Colonic mucosa (tissue), 4 donors: ENCODE results near the gene SEC24C. TPM values are rescaled to one million over a fixed set of nuclear protein-coding genes. Genes with fewer than 3 reads are reported as not detected.
"Not testable (repeated sequence)": the region's sequence is repeated elsewhere in the genome, so short reads cannot be mapped to it uniquely, and the experiment has no call there.

Experiments
- DNase-seq: peaks from one replicate; pipeline ENCODE4 v3.0.0-alpha.2; 2020
- H3K27ac ChIP-seq: fragments of 200-600 bp; one replicate; pipeline ENCODE4 v1.8.0; 2021
- H3K27me3 ChIP-seq: fragments of 200-600 bp; one replicate; pipeline ENCODE4 v1.8.0; 2021
- H3K36me3 ChIP-seq: fragments of 200-600 bp; one replicate; pipeline ENCODE4 v1.8.0; 2021
- H3K4me1 ChIP-seq: fragments of 200-600 bp; one replicate; pipeline ENCODE4 v1.8.0; 2021; ENCODE audit warnings: mild to moderate bottlenecking
- H3K4me3 ChIP-seq: fragments of 200-600 bp; one replicate; pipeline ENCODE4 v1.8.0; 2021
- H3K9ac ChIP-seq, 2 donors: one replicate each; pipeline ENCODE4 v1.7.0; 2013; ENCODE audit warnings: control low read depth in 2 of 2, low read depth in 2 of 2, low read length in 2 of 2
- H3K9me3 ChIP-seq: fragments of 200-600 bp; one replicate; pipeline ENCODE4 v1.8.0; 2021
- CTCF ChIP-seq: fragments of 200-600 bp; IDR thresholded peaks from one replicate; pipeline ENCODE4 v1.8.0; 2022; ENCODE audit warnings: antibody characterized with exemption, mild to moderate bottlenecking
- intact Hi-C: fragments of 100-400 bp; cut with DNase I; formaldehyde crosslinking; loops from one replicate; pipeline ENCODE4 v1.14.1; 2022
- total RNA-seq, 2 donors: library from RNA; stranded (reverse); fragmentation: NEBNext Ultra II Directional in 1 of 2; extraction: Animal tissue kit (Norgen Biotek cat#: 25700) in 1 of 2; gene quantifications; one replicate each; pipeline ENCODE4 v1.2.1, GENCODE V29; 2021
- donor health status: healthy.
- donor health status: DM: no; HTN: no; CAD: no.
- donor health status: DM: no; HTN: no; CAD: no.

Gene SEC24C
- total RNA-seq: 10 to 100 TPM; 66.0 to 94.8 TPM

- Histone ChIP-seq H3K36me3 (peaks cover 10% of the 10 kb centered on the region), H3K4me3 (peak within 1 kb of the TSS; percentile 97), H3K27ac (peak within 1 kb of the TSS; percentile 94), H3K27me3 (no peaks in the 10 kb centered on the region), H3K9ac (peak within 1 kb of the TSS; percentile 94 to 97), H3K4me1 (peaks cover 5% of the 10 kb centered on the region), H3K9me3 (no peaks in the 10 kb centered on the region)
- no peak for TF ChIP-seq CTCF
- DNase-seq: peak; percentile 98
- intact Hi-C loops: no loop called here
Measured at GRCh38 chr10:73743905-73744663, at the start of gene SEC24C. Gene SEC24C (plus strand): TSS chr10:73744372. CDS start chr10:73746833, 2,461 bp downstream.

- H3K9ac ChIP-seq, H3K36me3 ChIP-seq, H3K27ac ChIP-seq, H3K9me3 ChIP-seq, H3K4me3 ChIP-seq, DNase-seq, H3K27me3 ChIP-seq, H3K4me1 ChIP-seq, intact Hi-C loops: not testable (repeated sequence)
Measured at GRCh38 chr10:73695302-73695701, 48.9 kb upstream of the SEC24C start.

GRCh38 chr10:73697675-73698159, 46.5 kb upstream of the SEC24C start, which contains the start of gene AGAP5:
Gene AGAP5 (minus strand): TSS chr10:73698109. CDS start chr10:73697755, 354 bp downstream.
- H3K36me3 ChIP-seq, H3K27me3 ChIP-seq, intact Hi-C loops, H3K4me3 ChIP-seq, H3K4me1 ChIP-seq, H3K27ac ChIP-seq, H3K9ac ChIP-seq, DNase-seq, H3K9me3 ChIP-seq: not testable (repeated sequence)

- H3K27me3 ChIP-seq, DNase-seq, H3K9me3 ChIP-seq, H3K36me3 ChIP-seq, H3K4me3 ChIP-seq, H3K27ac ChIP-seq, intact Hi-C loops, H3K4me1 ChIP-seq, H3K9ac ChIP-seq: not testable (repeated sequence)
Measured at GRCh38 chr10:73698819-73699218, 45.4 kb upstream of the SEC24C start.

GRCh38 chr10:73703924-73704323, 40.2 kb upstream of the SEC24C start:
- H3K4me1 ChIP-seq, H3K27ac ChIP-seq, H3K27me3 ChIP-seq, DNase-seq, intact Hi-C loops, H3K4me3 ChIP-seq, H3K36me3 ChIP-seq, H3K9ac ChIP-seq, H3K9me3 ChIP-seq: not testable (repeated sequence)

- intact Hi-C loops, DNase-seq, H3K27me3 ChIP-seq: not testable (repeated sequence)
Measured at GRCh38 chr10:73705506-73706072, 38.6 kb upstream of the SEC24C start.

GRCh38 chr10:73706488-73706887, 37.7 kb upstream of the SEC24C start:
- H3K27ac ChIP-seq, DNase-seq, H3K4me1 ChIP-seq, H3K4me3 ChIP-seq, H3K9ac ChIP-seq, intact Hi-C loops, H3K36me3 ChIP-seq, H3K27me3 ChIP-seq, H3K9me3 ChIP-seq: not testable (repeated sequence)

More at GRCh38 chr10:73705506-73706072, 38.6 kb upstream of the SEC24C start:
- H3K4me1 ChIP-seq, H3K4me3 ChIP-seq, H3K36me3 ChIP-seq, H3K27ac ChIP-seq, H3K9ac ChIP-seq, H3K9me3 ChIP-seq: not testable (repeated sequence)

- H3K27me3 ChIP-seq, H3K27ac ChIP-seq, intact Hi-C loops, H3K4me1 ChIP-seq, H3K36me3 ChIP-seq, H3K9ac ChIP-seq, DNase-seq, H3K9me3 ChIP-seq, H3K4me3 ChIP-seq: not testable (repeated sequence)
Measured at GRCh38 chr10:73707628-73708027, 36.5 kb upstream of the SEC24C start.

- H3K9ac ChIP-seq, DNase-seq, H3K36me3 ChIP-seq, intact Hi-C loops, H3K27me3 ChIP-seq, H3K4me3 ChIP-seq, H3K9me3 ChIP-seq, H3K4me1 ChIP-seq, H3K27ac ChIP-seq: not testable (repeated sequence)
Measured at GRCh38 chr10:73708122-73708521, 36.0 kb upstream of the SEC24C start.

GRCh38 chr10:73711683-73712082, 32.5 kb upstream of the SEC24C start:
- DNase-seq, H3K27me3 ChIP-seq, H3K9ac ChIP-seq, H3K4me3 ChIP-seq, H3K27ac ChIP-seq, H3K9me3 ChIP-seq, H3K4me1 ChIP-seq, H3K36me3 ChIP-seq, intact Hi-C loops: not testable (repeated sequence)

GRCh38 chr10:73713912-73714311, 30.3 kb upstream of the SEC24C start:
- H3K27me3 ChIP-seq, H3K4me3 ChIP-seq, H3K27ac ChIP-seq, H3K9me3 ChIP-seq, H3K9ac ChIP-seq, intact Hi-C loops, H3K4me1 ChIP-seq, H3K36me3 ChIP-seq, DNase-seq: not testable (repeated sequence)

- H3K27me3 ChIP-seq, H3K27ac ChIP-seq, H3K36me3 ChIP-seq, H3K9ac ChIP-seq, H3K9me3 ChIP-seq, H3K4me1 ChIP-seq, DNase-seq, intact Hi-C loops, H3K4me3 ChIP-seq: not testable (repeated sequence)
Measured at GRCh38 chr10:73714483-73714882, 29.7 kb upstream of the SEC24C start.
